HG03039 (cell line): ENCODE results near the gene STXBP6.

Source experiments
- ATAC-seq: cut with Tn5 transposase; IDR thresholded peaks from one replicate; pipeline ENCODE4 v1.9.1; 2021; ENCODE audit warnings: mild to moderate bottlenecking, moderate library complexity; ENCODE audit not compliant: unreplicated experiment

The STXBP6 gene

DNA sequence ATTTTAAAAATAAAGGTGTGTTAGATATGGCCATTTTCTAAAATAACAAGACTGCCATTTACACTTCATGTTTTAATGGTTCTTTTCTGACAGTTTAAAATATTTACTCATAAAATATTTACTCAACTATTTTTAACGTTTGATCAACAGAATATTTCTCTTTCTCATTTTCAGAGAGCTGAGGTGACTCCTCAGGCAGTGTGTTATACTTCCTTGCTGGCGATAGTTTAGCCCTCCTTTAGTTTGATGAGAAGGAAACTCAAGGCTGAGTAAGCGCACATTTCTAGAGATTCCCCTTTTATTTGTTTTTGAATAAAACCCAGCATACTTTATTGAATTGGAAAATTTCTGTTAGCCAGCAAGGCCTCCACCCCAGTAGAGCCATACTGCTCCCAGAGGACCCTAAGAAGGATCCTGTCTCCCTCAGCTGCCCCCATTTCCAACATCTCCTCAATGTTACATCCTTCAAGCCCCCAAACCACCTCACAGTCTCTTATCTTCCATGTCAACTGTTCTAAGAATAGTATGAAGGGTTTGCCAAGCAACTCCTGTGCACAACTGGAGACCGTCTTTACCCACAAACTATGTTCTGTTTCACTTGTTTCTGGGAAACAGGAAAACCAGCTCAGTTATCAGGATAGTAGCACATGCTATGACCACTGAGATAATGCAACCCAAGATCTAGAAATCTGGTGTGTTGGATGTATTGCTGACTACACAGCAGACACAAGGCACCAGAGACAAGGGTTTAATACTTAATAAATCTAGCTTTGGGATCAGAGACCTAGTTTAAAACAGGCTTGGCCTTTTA lies 129.5 kb downstream of the STXBP6 start:
- no peak for ATAC-seq

DNA sequence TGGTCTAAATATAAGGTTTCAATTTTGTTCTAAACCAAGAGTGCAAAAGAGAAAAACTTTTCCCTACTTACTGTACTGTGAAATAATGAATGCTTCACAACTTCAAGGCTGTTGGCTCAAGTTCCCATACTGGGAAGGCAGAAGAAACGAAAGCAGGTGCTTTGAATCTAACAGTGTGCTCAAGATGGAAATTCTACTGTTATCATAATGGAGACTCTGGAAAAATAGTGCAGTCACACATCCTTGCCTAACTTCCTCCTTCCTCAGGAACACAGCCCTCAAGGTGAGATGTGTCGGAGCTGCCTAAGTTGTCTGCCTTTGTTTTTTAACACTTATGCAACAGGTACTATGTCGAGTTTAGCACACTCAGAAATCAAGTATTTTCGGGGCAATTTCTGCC lies 131.1 kb downstream of the STXBP6 start:
- ATAC-seq = no peak

DNA sequence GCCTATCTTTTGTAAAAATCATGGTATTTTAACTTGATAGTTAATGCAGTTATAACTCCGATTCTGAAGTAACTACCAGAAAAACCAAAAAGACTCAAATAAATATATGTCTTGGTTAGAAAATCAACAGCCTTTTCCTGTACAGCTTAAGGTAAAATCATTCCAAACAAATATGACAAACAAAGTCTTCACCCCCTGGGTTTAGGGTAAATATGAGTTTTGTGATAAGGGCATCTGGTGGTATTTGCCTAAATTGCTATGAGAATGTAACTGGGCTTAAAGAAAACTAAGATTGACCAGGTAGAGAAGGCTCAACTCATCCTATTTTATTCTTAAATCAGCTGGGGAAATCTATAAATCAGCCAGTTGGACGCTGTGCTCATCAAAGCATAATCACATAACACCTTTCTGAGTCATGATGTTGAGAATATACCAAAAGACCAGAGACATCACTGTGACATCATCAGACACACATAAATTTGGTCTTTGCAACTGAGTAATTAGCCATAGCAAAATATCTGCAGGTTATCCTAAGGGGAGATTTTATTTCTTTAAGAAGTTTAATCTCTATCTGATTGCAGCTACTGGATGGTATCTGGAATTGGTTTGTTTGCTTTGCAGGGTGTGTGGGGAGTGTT lies 133.9 kb downstream of the STXBP6 start:
- no peak for ATAC-seq

DNA sequence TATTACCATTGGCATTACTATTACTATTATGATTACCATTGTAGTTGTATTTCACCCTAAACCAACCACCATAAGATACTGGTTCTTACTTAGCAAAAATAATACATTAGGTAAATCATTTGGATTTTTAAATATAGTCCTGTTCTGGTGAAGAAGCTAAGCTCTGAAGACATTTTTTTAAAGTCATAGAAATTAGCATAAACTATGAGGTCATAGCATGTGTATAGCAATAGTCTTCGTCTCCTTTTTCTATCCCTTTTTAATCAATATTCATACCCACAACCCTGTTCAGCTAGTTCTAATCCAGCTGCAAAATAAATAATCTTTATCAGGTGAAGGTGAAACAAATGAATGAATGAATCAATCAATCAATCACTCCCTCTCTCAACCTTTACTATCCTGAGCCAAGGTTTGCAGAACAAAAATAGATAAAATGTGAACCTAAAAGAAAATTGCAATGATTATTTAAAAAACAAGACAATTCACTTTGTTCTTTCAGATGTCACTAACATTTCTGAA lies 134.5 kb downstream of the STXBP6 start:
- ATAC-seq = no peak

DNA sequence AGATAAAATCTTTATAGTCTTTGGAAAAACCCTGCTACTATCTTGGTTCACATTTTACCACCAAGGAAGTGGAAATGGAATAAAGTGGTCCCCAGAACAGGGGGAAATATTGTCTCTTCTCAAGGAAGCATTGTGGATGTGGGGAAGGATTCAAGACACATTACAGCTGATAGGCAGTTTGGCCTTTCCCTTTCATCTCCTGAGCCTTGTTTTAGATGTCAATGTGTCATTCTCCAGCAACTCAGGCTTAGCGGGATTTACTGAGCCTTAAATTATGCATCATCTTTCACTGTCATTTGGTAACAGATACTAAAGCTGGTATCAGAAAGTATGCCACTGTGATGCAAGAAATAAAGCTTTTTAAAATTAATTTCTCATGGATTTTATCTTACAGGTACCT lies 136.2 kb downstream of the STXBP6 start:
- ATAC-seq = no peak

DNA sequence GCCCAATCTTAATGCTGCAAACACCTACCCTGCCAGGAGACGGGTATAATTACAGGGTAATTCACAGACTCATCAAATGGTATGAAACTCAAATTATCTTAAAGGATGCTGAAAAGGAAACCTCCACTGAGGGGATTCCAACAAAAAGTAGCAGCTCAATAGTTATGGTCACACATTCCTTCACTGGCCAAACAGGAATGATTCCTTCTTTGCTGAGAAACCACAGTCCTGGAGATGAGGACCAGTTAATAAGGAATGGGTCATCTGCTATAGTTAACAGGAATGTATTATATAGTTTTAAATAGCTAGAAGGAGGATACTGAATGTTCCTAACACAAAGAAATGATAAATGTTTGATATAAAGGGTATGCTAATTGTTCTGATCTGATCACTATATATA lies 136.9 kb downstream of the STXBP6 start:
- ATAC-seq = no peak

DNA sequence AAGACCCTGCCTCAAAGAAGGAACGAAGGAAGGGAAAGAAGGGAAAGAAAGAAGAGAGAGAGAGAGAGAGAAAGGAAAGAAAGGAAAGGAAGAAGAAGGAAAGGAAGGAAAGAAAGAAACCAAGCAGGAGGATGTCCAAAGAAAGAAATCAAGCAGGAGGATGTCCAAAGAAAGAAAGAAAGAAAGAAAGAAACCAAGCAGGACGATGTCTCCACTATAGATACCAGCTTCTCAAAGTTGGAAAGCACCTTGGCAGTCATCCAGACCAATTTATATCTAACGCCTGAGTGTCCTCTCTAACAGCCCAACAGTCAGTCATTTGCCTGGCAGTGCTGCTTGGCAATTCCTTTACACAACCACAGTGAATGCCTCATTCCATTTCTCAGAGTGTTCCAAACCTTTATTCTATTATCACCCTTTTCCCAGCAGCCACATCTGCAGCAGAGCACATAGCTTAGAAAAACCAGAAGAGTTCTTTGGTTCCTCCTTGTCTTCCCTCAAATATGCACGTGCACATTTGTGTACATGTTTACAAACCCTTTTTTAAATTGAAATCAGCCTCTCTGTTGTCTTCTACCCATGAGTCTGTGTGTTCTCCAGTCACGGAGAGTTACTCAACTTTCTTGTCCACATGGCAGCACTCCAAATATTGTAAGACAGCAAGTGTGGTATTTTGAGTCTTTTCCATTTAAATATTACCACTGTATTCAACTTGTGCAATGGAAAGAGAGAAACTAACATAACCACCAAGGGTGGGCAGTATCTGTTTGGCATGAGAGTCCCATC lies 138.4 kb downstream of the STXBP6 start:
- ATAC-seq = no peak

DNA sequence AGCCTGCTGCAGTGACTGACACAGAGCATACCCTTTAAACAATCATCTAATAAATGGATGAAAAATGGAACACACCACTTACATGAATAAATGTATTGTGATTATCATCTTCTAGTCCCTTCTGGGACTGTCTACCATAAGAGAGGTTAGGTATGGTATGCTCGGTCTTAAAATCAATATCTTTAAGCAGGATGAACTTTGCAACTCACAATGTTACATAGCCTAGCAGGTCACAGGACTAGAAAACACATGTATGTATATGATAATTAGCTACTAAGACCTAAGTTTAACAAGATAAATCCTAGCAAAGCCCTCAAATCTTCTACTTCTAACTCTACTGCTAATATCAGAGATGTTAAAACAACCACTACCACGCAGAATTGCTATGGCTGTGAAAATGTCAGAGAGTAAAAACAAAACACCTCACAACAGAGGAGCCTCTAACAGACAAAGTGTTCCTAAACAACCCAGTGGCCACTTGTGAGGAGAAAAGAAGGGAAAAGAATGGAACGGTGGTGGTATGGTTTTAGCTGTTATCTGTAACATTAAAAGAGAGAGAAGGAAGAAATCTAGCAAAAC lies 139.4 kb downstream of the STXBP6 start:
- ATAC-seq = no peak

DNA sequence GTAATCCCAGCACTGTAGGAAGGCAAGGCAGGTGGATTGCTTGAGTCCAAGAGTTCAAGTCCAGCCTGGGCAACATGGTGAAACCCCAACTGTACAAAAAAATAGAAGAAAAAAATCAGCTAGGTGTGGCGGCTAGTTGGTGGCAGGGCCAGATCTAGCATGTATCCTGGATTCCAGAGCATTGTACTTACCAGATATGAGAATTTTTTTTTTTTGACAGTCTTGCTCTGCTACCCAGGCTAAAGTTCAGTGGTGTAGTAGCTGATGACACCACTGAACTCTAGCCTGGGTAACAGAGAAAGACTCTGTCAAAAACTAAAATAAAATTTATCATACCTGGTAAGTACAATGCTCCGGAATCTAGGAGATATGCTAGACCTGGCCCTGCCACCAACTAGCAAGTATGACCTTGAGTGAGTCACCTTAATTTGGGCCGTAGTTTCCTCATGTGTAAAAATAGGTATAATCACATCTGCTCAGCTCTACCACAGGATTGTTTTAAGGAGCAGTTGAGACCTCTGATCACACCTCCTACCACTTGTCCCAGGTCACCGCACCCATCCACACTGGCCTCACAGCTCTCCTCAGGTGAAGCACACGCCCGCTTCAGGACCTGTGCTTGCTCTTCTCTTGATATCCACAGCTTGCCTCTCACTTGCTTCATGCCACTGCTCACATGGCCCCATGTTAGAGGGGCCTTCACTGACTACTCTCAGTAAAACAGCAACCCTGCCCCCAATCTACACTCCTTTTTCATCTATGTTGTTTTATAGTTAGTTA lies 140.2 kb downstream of the STXBP6 start:
- ATAC-seq = no peak

DNA sequence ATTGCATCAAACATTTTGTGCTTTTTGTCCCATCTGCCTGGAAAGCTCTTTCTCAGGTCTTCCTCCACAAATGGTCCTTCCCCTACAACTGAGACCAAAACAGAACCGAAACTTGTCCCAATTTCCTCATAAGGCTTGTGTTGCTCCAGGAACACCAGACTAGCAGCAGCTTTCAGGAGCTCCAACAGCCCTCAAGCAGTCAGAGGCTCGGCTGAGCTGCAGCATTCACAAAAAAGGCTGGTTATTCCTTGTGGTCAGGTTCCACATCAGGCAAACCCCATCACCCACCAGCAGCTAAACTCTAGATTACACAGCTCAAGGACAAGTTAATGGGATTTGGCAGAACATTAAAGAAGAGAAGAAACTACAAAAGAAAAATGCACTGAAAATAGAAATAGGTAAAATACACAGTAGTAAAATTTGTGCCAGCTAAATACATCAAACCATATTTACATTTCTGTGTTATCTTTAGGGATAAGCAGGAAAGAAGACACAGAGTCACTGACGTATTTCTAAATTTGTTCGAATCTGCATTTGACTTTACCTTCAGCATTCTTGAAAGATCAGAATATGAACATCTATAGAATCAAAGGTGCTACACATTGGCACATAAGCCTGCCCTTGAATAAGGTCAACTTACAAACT lies 141.2 kb downstream of the STXBP6 start:
- ATAC-seq = no peak

DNA sequence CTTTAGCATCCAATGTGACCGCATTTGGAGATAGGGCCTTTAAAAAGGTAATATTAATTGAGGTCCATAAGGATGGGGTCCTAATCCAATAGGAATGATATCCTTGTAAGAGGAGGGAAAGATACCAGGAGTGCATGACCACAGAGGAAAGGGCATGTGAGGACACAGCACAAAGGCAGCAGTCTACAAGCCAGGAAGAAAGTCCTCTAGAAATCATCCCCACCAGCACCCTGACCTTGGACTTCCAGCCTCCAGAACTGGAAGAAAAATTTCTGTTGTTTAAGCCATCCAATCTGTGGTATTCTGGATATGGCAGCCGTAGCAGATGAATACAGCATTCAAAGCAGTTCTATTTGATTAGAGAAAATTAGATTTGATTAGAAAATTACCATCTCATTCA lies 145.4 kb downstream of the STXBP6 start:
- ATAC-seq = no peak

DNA sequence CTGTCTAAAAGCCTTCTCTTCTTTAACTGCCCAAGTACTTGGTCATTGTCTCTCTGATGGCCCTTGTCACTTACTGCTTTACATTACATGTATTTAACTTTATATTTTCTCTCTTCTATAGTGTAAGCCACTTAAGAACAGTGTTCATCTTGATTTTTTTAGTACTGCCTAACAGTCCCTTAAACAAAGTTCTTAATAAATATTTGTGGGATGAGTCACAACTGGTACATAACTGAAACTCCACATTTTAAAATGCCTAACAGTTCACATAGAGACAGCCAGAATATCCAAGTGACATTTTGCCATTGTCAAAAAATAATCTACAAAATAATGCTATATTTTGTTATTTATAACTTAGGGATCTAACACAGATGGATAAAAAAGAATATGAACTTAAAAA lies 146.6 kb downstream of the STXBP6 start:
- ATAC-seq = no peak

DNA sequence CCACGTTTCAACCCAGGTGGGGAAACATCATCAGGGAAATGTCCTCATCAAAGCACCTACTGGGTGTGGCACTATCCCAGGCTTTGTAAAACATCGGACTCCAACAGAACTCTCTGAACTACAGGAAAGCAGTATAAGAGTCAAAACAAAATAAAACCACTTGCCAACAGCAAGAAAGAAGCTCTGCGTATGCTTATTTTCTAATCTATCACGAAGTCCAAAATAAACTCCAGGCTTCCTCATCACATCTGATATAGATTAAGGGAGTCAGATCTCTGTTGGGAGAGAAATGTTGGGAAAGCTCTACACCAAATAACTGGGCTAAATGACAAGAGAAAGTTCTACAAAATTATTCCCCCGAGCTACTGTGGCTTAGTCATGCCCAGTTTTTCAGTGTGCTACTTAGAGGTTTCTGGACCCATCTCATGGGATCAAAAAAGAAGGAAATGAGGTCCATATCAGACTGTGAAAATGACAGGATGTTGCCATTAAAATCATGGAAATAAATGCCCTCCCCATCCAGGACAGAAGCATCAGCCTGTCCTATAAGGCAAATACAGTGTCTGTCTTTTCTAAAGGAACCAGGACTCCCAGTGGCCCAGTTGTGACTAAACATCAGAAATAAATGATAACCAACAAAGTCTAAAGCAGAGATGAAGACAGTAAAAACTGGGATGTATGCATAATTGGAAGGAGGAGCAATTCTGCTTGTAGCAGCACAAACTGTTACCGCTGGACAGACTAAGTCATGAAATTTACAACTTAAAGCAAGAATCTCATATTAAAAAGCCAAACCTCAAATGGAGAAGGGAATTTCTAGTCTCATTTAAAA lies 149.5 kb downstream of the STXBP6 start:
- ATAC-seq = no peak

DNA sequence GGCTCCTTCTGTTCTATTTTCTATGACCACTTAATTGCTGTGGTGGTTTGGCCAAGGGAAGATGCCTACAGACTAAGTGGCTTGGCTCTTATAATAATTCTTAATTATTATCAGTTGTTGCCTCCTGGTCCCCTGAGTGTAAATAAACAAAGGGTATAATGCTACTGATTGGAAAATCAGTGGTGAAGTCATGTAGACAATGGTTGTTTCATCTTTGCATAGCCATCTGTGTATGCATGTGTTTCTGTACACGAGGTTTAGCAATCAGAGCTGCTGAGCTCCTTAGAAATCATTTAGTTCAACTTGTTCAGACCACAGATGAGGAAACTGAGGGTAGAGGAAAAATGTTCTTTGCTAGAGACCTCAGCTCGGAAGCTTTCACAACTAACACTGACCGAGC lies 152.2 kb downstream of the STXBP6 start:
- no peak for ATAC-seq

DNA sequence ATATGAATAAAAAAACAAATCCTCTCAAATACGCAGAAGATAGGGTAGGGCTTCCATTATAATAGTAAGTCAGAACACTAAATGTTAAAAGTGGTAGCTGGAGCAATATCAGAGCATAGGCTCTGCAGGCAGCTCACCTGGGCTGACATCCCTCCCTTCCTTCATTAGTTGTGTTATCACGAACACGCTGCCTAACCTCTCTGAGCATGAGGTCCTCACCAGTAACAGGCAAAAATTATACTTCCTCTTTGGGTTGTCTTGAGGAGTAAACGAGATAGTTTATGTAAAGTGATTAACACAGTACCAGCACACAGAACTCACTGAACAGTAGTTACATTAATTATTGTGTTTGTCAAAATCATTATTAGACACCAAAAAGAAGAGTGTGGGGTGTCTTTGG lies 154.3 kb downstream of the STXBP6 start:
- ATAC-seq = no peak

DNA sequence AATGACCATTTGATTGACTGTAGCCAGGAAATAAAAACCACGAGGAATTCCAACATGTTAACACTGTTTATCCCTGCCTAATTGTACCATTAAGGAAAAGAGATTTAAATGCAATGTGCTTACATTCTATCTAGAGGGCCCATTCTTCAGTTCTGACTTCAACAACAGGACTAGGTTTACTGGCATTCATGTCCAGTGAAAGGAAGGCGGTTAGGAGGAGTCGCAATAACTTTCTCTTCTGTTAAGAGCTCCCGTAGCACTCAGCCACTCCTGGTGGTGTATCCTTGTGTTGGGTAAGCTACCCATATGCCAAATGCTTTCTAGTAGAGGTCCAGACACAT lies 154.7 kb downstream of the STXBP6 start:
- ATAC-seq = no peak

DNA sequence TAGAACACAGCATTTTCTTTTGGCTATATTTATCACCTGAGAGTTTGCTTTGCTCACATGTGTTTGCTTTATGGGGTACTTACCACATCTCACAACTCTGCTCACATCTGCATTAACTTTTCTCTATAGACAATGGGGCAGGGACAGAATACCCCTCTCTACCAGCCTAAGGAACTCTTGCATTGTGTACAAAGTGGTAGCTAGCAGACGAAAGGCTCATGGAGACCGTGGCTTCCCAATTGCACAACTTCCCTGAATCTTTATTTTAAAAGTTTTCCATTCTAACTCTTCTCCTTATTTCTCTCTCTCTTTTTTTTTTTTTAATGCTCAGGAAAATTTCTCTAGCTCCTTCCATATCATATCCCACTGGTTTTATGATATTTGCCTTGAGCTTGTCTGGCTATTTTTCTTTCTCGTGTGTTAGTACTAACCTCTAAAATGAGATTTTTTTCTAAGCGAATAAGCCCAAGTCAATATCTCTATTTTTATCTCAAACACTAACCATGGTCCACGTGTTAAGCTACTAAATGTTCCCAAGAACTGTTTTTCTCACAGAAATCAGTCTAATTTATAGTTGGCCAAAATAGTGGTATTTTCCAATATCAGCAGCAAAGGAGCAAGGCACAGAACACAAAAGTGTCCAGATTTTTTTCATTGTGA lies 155.2 kb downstream of the STXBP6 start:
- no peak for ATAC-seq

DNA sequence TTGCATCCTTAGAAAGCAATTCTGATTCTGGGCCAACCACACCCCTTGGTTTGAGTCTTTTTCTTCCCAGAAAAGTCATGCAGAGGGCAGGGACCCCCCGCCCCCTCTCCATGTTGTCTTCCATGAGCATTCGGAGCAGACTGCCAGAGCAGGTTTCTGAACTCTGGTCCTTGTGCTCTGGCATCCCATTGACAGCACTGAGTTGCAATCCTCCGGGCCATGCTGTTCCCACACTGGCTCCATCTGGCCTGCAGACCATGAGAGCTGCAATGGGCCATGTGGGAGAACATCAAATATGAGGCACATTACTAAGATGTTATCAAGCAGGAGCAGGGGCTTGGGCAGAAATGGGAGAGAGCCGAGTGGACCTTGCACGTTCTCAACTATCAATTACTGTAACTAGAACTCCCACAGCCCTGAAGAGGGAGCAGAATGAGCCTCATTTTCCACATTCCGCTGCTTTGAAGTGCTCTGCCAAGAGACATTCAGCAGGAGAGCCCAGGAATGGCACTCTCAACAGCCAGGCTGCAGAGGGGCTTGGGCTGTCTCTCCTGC lies 157.4 kb downstream of the STXBP6 start:
- no peak for ATAC-seq
